GM19324 (cell line): Measurements from ENCODE around the gene RELCH.

Experiments used
- ATAC-seq: cut with Tn5 transposase; IDR thresholded peaks from one replicate; pipeline ENCODE4 v1.9.1; 2021; ENCODE audit warnings: mild to moderate bottlenecking, moderate library complexity; ENCODE audit not compliant: unreplicated experiment, low FRiP score

RELCH gene

GRCh38 chr18:62335494-62335893 is 148.4 kb downstream of the RELCH start:
- no peak for ATAC-seq

- ATAC-seq, result no peak
These were observed 149.6 kb downstream of the RELCH start for GRCh38 chr18:62336618-62337017.

GRCh38 chr18:62337336-62337735 is 150.3 kb downstream of the RELCH start:
- no peak for ATAC-seq

- ATAC-seq, result no peak
These were observed 151.5 kb downstream of the RELCH start for GRCh38 chr18:62338446-62339105.

- no peak for ATAC-seq
These were observed 152.3 kb downstream of the RELCH start for GRCh38 chr18:62339106-62339988.

DNA sequence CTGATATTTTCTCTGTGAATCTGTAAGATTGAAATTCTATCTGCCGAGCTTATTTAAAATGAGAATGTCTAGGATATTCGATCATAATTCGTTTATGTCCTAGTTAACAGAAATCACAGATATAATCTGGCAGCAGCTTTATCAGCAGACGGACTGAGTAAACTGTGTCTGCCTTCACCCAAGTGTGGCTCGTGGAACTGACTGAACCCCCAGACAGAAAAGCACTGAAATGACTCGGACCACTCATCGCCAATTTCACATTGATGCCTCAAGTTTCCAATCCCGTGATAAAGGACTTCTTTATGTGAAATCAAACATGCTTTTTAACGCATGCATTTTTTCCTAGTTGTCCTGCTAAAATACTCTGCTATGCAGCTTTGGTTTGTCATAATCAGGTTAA is 153.9 kb downstream of the RELCH start:
- no peak for ATAC-seq

DNA sequence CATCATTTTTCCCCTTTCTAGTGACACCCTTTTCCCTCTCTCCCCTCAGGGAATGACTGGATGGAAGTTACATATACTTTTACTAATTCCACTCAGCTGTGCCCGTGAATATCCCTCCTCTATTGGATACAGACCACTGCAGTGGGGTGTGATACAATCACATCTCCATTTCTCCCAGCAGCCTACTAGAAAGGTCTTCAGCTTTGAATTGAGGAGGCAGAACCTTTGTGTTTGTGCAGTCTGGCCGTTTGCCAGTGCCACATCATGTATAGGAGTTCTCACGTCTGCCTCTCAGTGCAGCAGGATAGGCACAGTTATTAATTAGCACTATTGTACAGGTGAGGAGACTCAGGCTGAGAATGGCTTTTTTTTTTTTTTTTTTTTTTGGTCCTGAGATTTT is 154.4 kb downstream of the RELCH start:
- no peak for ATAC-seq

GRCh38 chr18:62342884-62343283 is 155.8 kb downstream of the RELCH start:
- no peak for ATAC-seq

- no peak for ATAC-seq
These were observed 156.3 kb downstream of the RELCH start for GRCh38 chr18:62343316-62343715.

DNA sequence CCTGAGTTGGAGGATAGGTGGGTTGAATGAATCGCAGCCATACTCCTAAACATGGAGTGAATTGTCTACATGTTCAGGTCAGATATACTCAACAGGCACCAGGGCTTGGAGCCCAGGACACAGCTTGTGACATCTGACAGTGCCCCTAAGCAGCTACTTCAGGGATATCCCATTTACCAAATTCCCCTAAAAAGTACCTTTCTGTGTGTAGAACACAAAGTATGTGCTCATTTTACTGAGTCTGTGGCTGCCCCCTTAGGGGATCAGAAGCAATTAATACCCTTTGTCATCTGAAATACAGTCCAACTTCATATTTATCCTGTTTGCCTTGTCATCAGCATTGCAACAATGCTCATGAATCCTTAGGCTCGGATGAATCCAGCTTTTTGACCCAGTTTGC is 158.9 kb downstream of the RELCH start:
- ATAC-seq, result no peak

GRCh38 chr18:62346333-62347088 is 159.5 kb downstream of the RELCH start:
- no peak for ATAC-seq

GRCh38 chr18:62347089-62347506 is 160.0 kb downstream of the RELCH start:
- no peak for ATAC-seq

- no peak for ATAC-seq
These were observed 161.4 kb downstream of the RELCH start for GRCh38 chr18:62348474-62348873.

GRCh38 chr18:62353170-62353569 is 166.1 kb downstream of the RELCH start:
- no peak for ATAC-seq

DNA sequence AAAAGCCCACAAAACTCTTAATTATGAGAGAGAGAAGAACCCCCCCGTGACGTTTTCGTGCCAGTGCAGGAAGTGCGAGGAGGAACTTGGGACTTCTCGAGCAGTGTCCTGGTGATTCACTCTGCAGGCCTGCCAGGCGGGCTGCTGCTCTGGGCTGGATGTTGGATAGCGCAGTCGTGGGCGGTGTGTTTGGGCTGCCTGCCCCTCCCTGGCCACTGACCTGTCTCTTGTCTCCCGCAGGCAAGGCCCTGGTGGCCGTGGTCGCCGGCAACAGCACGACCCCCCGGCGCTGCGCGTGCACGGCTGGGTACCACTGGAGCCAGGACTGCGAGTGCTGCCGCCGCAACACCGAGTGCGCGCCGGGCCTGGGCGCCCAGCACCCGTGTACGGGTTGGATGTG is 167.1 kb downstream of the RELCH start:
- ATAC-seq, result no peak

- ATAC-seq, result no peak
These were observed 170.1 kb downstream of the RELCH start for GRCh38 chr18:62357079-62357719.
